ENCODE data around the gene JAKMIP2. TPM values are rescaled to one million over a fixed set of nuclear protein-coding genes. Genes with fewer than 3 reads are reported as not detected.

JAKMIP2 gene
- total RNA-seq, 1 donor from 2014 or later = not detected

DNA sequence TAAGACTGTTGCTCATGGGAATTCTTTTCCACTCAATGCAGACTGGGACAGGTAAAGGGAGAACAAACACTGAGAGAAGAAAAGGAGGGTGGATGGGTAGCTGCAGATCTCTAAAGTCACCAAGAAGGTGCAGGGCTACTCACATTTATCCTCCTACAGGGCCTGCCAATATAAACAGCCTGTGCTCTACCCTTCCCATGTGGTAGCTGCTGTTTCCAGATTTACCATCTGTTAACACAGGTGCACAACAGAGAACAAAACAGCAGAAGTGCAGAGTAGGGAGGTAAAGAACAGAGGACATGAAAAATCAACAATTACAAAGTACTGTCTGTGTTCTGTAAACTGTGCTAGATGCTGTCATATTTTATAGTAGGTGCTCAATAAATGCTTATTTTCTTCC lies 26.0 kb downstream of the JAKMIP2 start:
- Histone ChIP-seq H3K27me3 (ENCODE audit: control insufficient read depth, insufficient read depth, low read length) (no peaks in the 10 kb centered on the region), H3K4me3 (ENCODE audit: low read depth, low read length) (no peak overlapping the region), H3K36me3 (ENCODE audit: control insufficient read depth, insufficient read depth, low read length) (no peaks in the 10 kb centered on the region)
- no peak for DNase-seq (ENCODE audit: low read depth)
- FAIRE-seq = no peak
- TF ChIP-seq, protein P1, sequence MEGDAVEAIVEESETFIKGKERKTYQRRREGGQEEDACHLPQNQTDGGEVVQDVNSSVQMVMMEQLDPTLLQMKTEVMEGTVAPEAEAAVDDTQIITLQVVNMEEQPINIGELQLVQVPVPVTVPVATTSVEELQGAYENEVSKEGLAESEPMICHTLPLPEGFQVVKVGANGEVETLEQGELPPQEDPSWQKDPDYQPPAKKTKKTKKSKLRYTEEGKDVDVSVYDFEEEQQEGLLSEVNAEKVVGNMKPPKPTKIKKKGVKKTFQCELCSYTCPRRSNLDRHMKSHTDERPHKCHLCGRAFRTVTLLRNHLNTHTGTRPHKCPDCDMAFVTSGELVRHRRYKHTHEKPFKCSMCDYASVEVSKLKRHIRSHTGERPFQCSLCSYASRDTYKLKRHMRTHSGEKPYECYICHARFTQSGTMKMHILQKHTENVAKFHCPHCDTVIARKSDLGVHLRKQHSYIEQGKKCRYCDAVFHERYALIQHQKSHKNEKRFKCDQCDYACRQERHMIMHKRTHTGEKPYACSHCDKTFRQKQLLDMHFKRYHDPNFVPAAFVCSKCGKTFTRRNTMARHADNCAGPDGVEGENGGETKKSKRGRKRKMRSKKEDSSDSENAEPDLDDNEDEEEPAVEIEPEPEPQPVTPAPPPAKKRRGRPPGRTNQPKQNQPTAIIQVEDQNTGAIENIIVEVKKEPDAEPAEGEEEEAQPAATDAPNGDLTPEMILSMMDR (IDR thresholded peaks at IDR 0.05; ENCODE audit: insufficient read depth, low read length, severe bottlenecking) = no peak

- FAIRE-seq (no peak), DNase-seq (ENCODE audit: low read depth) (no peak)
- Histone ChIP-seq H3K4me3 (ENCODE audit: low read depth, low read length) (no peak overlapping the region), H3K27me3 (ENCODE audit: control insufficient read depth, insufficient read depth, low read length) (no peaks in the 10 kb centered on the region), H3K36me3 (ENCODE audit: control insufficient read depth, insufficient read depth, low read length) (no peaks in the 10 kb centered on the region)
- TF ChIP-seq, protein P1 (IDR thresholded peaks at IDR 0.05; ENCODE audit: insufficient read depth, low read length, severe bottlenecking) = no peak
These were observed 28.0 kb downstream of the JAKMIP2 start for GRCh38 chr5:147754372-147755122.

DNA sequence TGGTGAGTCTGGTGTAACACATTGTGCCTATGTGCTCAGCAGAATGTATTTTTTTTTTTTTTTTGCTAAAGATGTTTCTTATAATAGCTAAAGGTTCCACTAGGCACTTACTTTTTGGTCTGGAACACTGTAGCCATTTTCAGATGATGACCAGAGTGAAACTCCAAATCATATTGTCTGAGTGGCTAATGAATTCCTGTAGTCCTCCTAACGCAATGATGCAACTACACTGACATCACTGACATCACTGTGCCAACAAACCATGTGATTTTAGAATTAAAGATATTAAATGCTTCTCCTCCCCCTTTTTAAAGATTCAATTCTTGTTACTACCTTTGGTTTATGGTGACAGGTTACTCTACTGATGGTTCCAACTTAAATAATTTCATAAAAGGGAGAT lies 28.8 kb downstream of the JAKMIP2 start:
- TF ChIP-seq, protein P1 (IDR thresholded peaks at IDR 0.05; ENCODE audit: insufficient read depth, low read length, severe bottlenecking) = no peak
- no peak for FAIRE-seq
- H3K4me3 ChIP-seq (ENCODE audit: low read depth, low read length) = no peak overlapping the region
- no peaks in the 10 kb centered on the region for H3K27me3 ChIP-seq (ENCODE audit: control insufficient read depth, insufficient read depth, low read length)
- DNase-seq (ENCODE audit: low read depth) = no peak
- no peaks in the 10 kb centered on the region for H3K36me3 ChIP-seq (ENCODE audit: control insufficient read depth, insufficient read depth, low read length)

GRCh38 chr5:147752666-147753290 lies 29.8 kb downstream of the JAKMIP2 start:
- TF ChIP-seq, protein P1 (IDR thresholded peaks at IDR 0.05; ENCODE audit: insufficient read depth, low read length, severe bottlenecking) = no peak
- no peak for DNase-seq (ENCODE audit: low read depth)
- H3K27me3 ChIP-seq (ENCODE audit: control insufficient read depth, insufficient read depth, low read length) = no peaks in the 10 kb centered on the region
- H3K4me3 ChIP-seq (ENCODE audit: low read depth, low read length) = no peak overlapping the region
- no peaks in the 10 kb centered on the region for H3K36me3 ChIP-seq (ENCODE audit: control insufficient read depth, insufficient read depth, low read length)
- FAIRE-seq = no peak

- H3K27me3 ChIP-seq (ENCODE audit: control insufficient read depth, insufficient read depth, low read length) = no peaks in the 10 kb centered on the region
- H3K36me3 ChIP-seq (ENCODE audit: control insufficient read depth, insufficient read depth, low read length) = no peaks in the 10 kb centered on the region
- no peak overlapping the region for H3K4me3 ChIP-seq (ENCODE audit: low read depth, low read length)
- FAIRE-seq (no peak), DNase-seq (ENCODE audit: low read depth) (no peak)
- TF ChIP-seq, protein P1 (IDR thresholded peaks at IDR 0.05; ENCODE audit: insufficient read depth, low read length, severe bottlenecking) = no peak
These were observed 30.5 kb downstream of the JAKMIP2 start for GRCh38 chr5:147752033-147752432.

Data from bronchial epithelial cell (primary cell).